Small intestine (tissue), 7 donors: ENCODE results near the gene ZNF280C. TPM values are rescaled to one million over a fixed set of nuclear protein-coding genes. Genes with fewer than 3 reads are reported as not detected.

Source experiments
- DNase-seq, 2 donors: peaks; one replicate each; pipeline versions ENCODE4 v3.0.0 to v3.0.0-alpha.2; 2013
- FAIRE-seq: peaks from 2 replicates; lab custom pipeline; 2012; peaks lifted over from hg19 to GRCh38; lab: Jason Lieb, UNC
- H3K27ac ChIP-seq, 3 donors: one replicate each; pipeline ENCODE4 v1.5.1; 2013; ENCODE audit warnings: low read length in 2 of 3, mild to moderate bottlenecking in 2 of 3, control low read depth in 1 of 3, inconsistent platforms in 1 of 3, low read depth in 1 of 3, moderate library complexity in 1 of 3
- H3K27me3 ChIP-seq, 3 donors: one replicate each; pipeline ENCODE4 v1.6.1; 2013; ENCODE audit warnings: low read length in 3 of 3, inconsistent platforms in 1 of 3; ENCODE audit not compliant: control insufficient read depth in 3 of 3, insufficient read depth in 3 of 3
- H3K36me3 ChIP-seq, 3 donors: one replicate each; pipeline ENCODE4 v1.6.1; 2013; ENCODE audit warnings: low read length in 3 of 3, inconsistent platforms in 1 of 3, low read depth in 1 of 3, mild to moderate bottlenecking in 1 of 3, moderate library complexity in 1 of 3; ENCODE audit not compliant: control insufficient read depth in 3 of 3, insufficient read depth in 2 of 3
- H3K4me1 ChIP-seq, 3 donors: one replicate each; pipeline ENCODE4 v1.6.1; 2013; ENCODE audit warnings: low read length in 2 of 3, inconsistent platforms in 1 of 3, low read depth in 1 of 3, mild to moderate bottlenecking in 1 of 3, moderate library complexity in 1 of 3; ENCODE audit not compliant: control insufficient read depth in 3 of 3, insufficient read depth in 2 of 3
- H3K4me3 ChIP-seq, 3 donors: one replicate each; pipeline ENCODE4 v1.5.1; 2013; ENCODE audit warnings: low read length in 3 of 3, control low read depth in 1 of 3, inconsistent platforms in 1 of 3, low read depth in 1 of 3, mild to moderate bottlenecking in 1 of 3, moderate library complexity in 1 of 3
- H3K9me3 ChIP-seq, 2 donors: one replicate each; pipeline ENCODE4 v1.6.1; 2013; ENCODE audit warnings: low read depth in 1 of 2, low read length in 1 of 2; ENCODE audit not compliant: control insufficient read depth in 2 of 2, insufficient read depth in 1 of 2
- WGBS, 3 donors: extraction: QIAGEN DNeasy Blood & Tissue Kit; methylation state at CpG; one replicate each; pipeline ENCODE4 v1.1.7; 2013; 5-methylcytosine and 5-hydroxymethylcytosine counted together
- polyA plus RNA-seq, 4 donors: library from polyadenylated mRNA; stranded (reverse) in 3 of 4; unstranded in 1 of 4; fragments of 200-250 nt in 3 of 4; fragments of 120-200 nt in 1 of 4; gene quantifications; one replicate each; pipeline versions ENCODE4 v1.2.1 to v1.2.3, GENCODE V29; 2013
- donor health status: healthy with polysubstance abuse.
- donor health status: control.
- donor health status: control.
- donor health status: Bipolar disorder and iron deficiency.
- donor health status: healthy.

Gene ZNF280C
- polyA plus RNA-seq, 4 donors: 0.45 to 4.0 (median 0.81) TPM

DNA sequence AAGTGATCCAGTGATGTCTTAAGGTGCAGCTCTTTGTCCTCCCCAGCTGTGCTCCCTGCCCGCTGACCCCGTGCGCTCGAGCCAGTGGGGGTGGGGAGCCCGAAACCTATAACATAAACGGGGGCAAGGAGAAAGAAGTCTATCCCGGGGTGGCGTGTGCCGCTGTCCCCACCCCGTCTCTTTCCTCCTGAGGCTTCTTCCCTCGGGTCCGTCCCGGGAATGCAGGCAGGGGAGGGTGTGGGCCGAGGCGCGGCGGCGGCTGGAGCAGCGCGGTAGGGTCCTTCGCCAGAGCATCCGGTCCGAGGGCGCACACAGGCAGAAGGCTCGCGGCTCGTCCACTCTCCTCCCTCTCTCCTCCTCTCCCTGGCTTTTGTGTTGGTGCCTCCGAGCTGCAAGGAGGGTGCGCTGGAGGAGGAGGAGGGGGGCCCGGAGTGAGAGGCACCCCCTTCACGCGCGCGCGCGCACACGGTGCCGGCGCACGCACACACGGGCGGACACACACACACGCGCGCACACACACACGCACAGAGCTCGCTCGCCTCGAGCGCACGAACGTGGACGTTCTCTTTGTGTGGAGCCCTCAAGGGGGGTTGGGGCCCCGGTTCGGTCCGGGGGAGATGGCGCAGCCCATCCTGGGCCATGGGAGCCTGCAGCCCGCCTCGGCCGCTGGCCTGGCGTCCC, 97.1 kb downstream of the ZNF280C start, which contains the start of gene RAB33A:
Gene RAB33A, plus strand, starts transcription at position 517 of the 681 bp plus-strand sequence. Its CDS starts 101 bp downstream, at position 618.
- FAIRE-seq (no peak), DNase-seq (peak in 1 of 2 donors; percentile 35)
- Histone ChIP-seq H3K4me3 (peak within 1 kb of the TSS; percentile 46 to 48 (median 46)), H3K27ac (peak within 1 kb of the TSS in 1 of 3 donors; percentile 89), H3K36me3 (no peaks in the 10 kb centered on the region), H3K27me3 (peaks cover 0 to 37% (median 0%) of the 10 kb centered on the region in 3 donors), H3K4me1 (peaks cover 0 to 7% (median 0%) of the 10 kb centered on the region in 3 donors), H3K9me3 (no peaks in the 10 kb centered on the region)
- WGBS, 3 donors: 0 to 41% (median 26%) methylated on average over 18 to 61 of the region's 61 CpGs

DNA sequence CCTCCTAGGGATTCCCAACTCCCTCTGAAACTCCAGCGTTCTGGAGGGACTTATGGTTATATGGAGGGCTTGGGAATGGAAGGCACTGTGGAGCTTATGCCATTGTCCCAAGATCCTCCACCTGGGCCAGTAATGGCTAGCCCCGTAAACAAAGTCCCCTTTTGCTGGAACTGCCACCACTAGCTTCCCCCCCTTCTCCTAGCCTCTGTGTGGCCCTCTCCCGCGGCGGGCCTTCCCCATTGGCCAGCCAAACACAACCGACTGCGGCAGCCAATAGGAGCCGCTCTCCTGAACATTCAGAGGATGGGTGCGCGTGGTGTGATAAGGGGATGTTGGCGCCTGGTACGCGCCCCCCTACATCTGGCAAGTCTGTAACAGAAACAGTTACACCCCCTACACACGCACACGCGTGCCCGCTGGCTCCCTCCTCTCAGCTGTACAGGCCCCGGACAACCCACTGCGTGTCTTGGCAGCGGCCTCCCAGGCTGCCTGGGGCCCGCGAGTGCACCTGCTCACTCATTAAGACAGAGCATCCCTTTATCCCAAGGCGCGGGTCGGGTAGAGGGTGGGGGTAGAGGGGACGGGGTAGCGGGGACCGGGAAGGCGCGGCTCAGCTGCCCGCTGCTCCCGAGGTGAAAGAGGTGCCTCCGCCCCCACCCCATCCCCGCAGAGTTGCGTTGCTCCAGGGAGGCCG, 97.8 kb downstream of the ZNF280C start:
- Histone ChIP-seq H3K36me3 (no peaks in the 10 kb centered on the region), H3K27me3 (peaks cover 0 to 37% (median 0%) of the 10 kb centered on the region in 3 donors), H3K4me3 (peak overlapping the region in 2 of 3 donors; percentile 46 to 48), H3K27ac (peak overlapping the region in 1 of 3 donors; percentile 44), H3K4me1 (peaks cover 0 to 8% (median 0%) of the 10 kb centered on the region in 3 donors), H3K9me3 (no peaks in the 10 kb centered on the region)
- 2 to 44% (median 10%) methylated on average over 29 to 36 of the region's 36 CpGs for WGBS, 3 donors
- DNase-seq: peak in 1 of 2 donors; percentile 21
- FAIRE-seq: no peak

DNA sequence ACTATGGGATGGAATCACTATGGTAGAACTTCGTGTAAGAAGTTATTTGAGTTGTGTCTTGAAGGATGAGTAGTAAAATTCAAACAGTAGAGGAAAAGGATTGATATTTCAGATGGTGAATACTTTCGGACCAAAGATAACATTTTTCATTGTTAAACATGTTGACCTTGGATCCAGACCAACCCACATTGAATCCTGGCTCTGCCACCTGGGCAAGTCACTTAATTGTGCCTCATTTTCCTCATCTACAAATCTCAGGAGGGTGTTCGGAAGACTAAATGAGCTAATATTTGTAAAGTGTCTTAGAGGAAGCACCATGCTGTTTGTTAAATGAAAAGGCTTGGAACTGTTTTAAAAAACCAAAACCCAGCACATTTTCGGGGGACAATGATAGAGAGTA, 101.7 kb downstream of the ZNF280C start:
- H3K36me3 ChIP-seq: no peaks in the 10 kb centered on the region
- DNase-seq (no peak), FAIRE-seq (no peak)
- peak overlapping the region in 1 of 3 donors; percentile 98 for H3K27ac ChIP-seq
- H3K27me3 ChIP-seq: peaks cover 0 to 20% (median 0%) of the 10 kb centered on the region in 3 donors
- no peaks in the 10 kb centered on the region for H3K9me3 ChIP-seq
- no peak overlapping the region for H3K4me3 ChIP-seq
- peaks cover 0 to 8% (median 0%) of the 10 kb centered on the region in 3 donors for H3K4me1 ChIP-seq
- 46 to 58% (median 54%) methylated on average over 4 of the region's 4 CpGs for WGBS, 3 donors

DNA sequence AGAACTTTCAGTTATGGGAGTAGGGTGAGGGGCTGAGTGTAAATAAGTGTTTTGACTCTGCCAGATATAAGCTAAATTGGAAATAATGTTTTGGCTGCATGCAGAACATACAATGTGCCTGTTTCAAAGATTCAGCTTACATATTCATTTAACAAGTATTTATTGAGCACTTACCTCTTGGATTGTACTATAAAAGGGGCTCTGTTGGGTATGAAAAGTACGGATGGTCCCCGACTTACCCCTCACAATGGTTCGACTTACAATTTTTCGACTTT, 102.3 kb downstream of the ZNF280C start:
- Histone ChIP-seq H3K9me3 (no peaks in the 10 kb centered on the region), H3K4me1 (peaks cover 0 to 8% (median 0%) of the 10 kb centered on the region in 3 donors), H3K27me3 (peaks cover 0 to 14% (median 0%) of the 10 kb centered on the region in 3 donors), H3K27ac (peak overlapping the region; percentile 46 to 98 (median 87)), H3K36me3 (no peaks in the 10 kb centered on the region), H3K4me3 (peak overlapping the region; percentile 39 to 66 (median 55))
- WGBS, 3 donors: 0 to 29% (median 13%) methylated on average over 4 of the region's 4 CpGs
- FAIRE-seq (no peak), DNase-seq (no peak)

DNA sequence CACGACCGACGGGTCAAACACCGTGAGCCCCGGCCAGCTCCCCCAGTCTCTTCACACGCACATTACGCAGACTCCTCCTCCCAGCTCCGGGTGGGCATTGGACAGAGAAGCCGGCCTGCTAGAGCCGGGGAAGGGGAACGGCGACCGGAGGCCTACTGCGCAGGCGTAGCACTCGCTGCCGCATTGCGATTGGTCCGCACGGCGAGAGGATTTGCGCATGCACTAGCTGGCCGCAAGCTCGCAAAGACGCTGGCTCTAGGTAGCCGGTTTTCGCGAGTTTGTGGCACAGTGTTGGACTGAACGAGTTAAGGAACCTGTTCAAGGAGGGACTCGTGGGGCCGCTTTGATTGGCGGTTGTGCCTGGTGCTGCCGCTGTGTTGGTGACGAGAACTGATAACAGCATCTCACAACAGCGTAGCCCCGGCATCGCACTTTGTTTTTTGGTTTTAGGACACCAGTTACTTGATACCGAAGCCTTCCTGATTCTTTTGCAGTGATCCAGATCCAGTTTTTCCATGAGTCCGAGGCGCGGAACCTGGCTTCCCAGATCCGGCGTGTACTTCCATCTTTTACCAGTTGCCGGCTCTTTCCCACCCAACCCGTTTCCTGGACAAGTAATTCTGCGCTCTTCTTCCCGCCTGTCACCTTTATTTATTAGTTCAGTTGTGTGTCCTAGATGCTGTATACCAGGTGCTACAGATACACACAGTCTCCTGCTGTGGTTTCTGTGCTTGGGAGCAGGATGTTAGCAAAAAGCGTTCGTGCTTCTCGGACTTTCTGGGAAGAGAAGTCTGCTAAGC, 102.8 kb downstream of the ZNF280C start, which contains the start of gene AIFM1:
Gene AIFM1, minus strand, starts transcription at position 139 of the 800 bp plus-strand sequence. CDS start 185 bp downstream, outside the sequence.
- Histone ChIP-seq H3K4me3 (peak within 1 kb of the TSS; percentile 39 to 66 (median 55)), H3K4me1 (peaks cover 0 to 8% (median 0%) of the 10 kb centered on the region in 3 donors), H3K9me3 (no peaks in the 10 kb centered on the region), H3K27ac (peak within 1 kb of the TSS; percentile 71 to 98 (median 87)), H3K27me3 (peaks cover 0 to 9% (median 0%) of the 10 kb centered on the region in 3 donors), H3K36me3 (no peaks in the 10 kb centered on the region)
- FAIRE-seq (no peak), DNase-seq (peak; percentile 91 to 93)
- WGBS, 3 donors: 0 to 39% (median 11%) methylated on average over 38 to 50 of the region's 50 CpGs

DNA sequence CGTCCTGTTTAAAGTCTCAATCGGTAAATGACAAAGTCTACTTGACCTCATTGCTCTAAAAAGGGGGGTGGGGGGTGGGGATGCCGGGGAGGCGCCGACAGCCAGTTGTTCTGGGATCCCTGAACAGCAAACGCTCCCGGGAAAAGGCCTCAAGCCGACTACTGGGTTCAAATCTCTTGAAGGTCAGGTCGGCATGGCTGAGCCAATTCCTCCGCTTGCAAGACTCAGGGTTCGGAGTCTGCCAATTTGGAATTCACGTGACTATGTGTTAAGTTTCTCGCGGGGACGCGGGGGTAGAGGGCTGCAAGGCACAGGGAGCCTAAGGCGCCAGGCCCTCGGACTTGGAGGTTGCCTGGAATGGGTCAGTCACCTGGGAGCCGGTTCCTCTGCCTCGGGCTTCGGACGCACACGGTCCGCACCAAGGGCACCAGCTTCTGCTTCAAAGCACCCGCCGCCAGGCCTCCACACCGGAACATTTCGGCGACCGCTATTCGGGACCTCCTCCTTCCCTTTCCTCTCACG, 103.5 kb downstream of the ZNF280C start:
- Histone ChIP-seq H3K9me3 (no peaks in the 10 kb centered on the region), H3K36me3 (no peaks in the 10 kb centered on the region), H3K27me3 (peaks cover 0 to 2% (median 0%) of the 10 kb centered on the region in 3 donors), H3K27ac (peak overlapping the region; percentile 71 to 98 (median 87)), H3K4me1 (peaks cover 0 to 8% (median 0%) of the 10 kb centered on the region in 3 donors), H3K4me3 (peak overlapping the region; percentile 36 to 66 (median 55))
- 0 to 32% (median 18%) methylated on average over 19 to 32 of the region's 32 CpGs for WGBS, 3 donors
- FAIRE-seq (no peak), DNase-seq (peak in 1 of 2 donors; percentile 51)

DNA sequence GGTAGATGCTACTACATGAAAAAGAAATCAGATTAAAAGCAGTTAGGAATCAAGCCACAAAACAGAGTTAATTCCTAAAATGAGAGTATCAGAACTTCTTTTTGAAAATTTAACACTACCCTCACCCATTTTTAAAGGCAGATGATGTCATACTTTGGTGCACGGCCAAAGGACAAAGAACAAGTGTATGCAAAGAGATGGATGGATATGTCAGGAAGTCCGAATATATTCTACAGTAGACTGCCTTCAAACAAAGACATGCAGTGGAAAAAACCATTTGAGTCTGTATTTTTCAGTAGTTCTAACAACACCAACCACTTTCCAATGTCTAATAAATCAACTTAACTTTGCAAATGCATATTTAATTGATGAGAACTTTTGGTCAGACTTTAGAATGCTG, 105.3 kb downstream of the ZNF280C start:
- 16 to 51% (median 33%) methylated on average over 2 of the region's 2 CpGs for whole genome bisulfite sequencing, 3 donors
- FAIRE-seq (no peak), DNase-seq (peak in 1 of 2 donors; percentile 36)
- H3K4me3 ChIP-seq: no peak overlapping the region
- no peak overlapping the region for H3K27ac ChIP-seq
- no peaks in the 10 kb centered on the region for H3K27me3 ChIP-seq
- peaks cover 0 to 8% (median 0%) of the 10 kb centered on the region in 3 donors for H3K4me1 ChIP-seq
- no peaks in the 10 kb centered on the region for H3K9me3 ChIP-seq
- no peaks in the 10 kb centered on the region for H3K36me3 ChIP-seq
